HEK293 (cell line): Measurements from ENCODE around the gene ABR.

ENCODE experiments used
- CTCF ChIP-seq: fragments of 450-650 bp; formaldehyde crosslinking; IDR thresholded peaks from 2 replicates; pipeline ENCODE4 v1.5.1; 2016; ENCODE audit warnings: missing biosample characterization, missing genetic modification characterization
- GFI1B ChIP-seq: fragments of 450-650 bp; formaldehyde crosslinking; IDR thresholded peaks from 2 replicates; pipeline ENCODE4 v1.5.1; 2016; ENCODE audit warnings: missing biosample characterization, missing genetic modification characterization
- KLF10 ChIP-seq: fragments of 450-650 bp; IDR thresholded peaks from 2 replicates; pipeline ENCODE4 v1.5.1; 2018; ENCODE audit warnings: missing biosample characterization, mild to moderate bottlenecking, missing genetic modification characterization
- SP2 ChIP-seq: fragments of 450-650 bp; formaldehyde crosslinking; IDR thresholded peaks from 2 replicates; pipeline ENCODE4 v1.5.1; 2016; ENCODE audit warnings: missing biosample characterization, missing genetic modification characterization
- TSHZ1 ChIP-seq: fragments of 450-650 bp; formaldehyde crosslinking; IDR thresholded peaks from 2 replicates; pipeline ENCODE4 v1.5.1; 2016; ENCODE audit warnings: missing biosample characterization, missing genetic modification characterization, borderline replicate concordance
- ZBTB10 ChIP-seq: fragments of 450-650 bp; formaldehyde crosslinking; IDR thresholded peaks from 2 replicates; pipeline ENCODE4 v1.5.1; 2016; ENCODE audit warnings: missing biosample characterization, missing genetic modification characterization
- ZBTB8A ChIP-seq: fragments of 450-650 bp; formaldehyde crosslinking; IDR thresholded peaks from 2 replicates; pipeline ENCODE4 v1.5.1; 2016; ENCODE audit warnings: missing biosample characterization, missing genetic modification characterization
- ZNF132 ChIP-seq: fragments of 450-650 bp; formaldehyde crosslinking; IDR thresholded peaks from 2 replicates; pipeline ENCODE4 v1.5.1; 2017; ENCODE audit warnings: missing biosample characterization, missing genetic modification characterization, borderline replicate concordance
- ZNF133 ChIP-seq: fragments of 450-650 bp; formaldehyde crosslinking; IDR thresholded peaks from 2 replicates; pipeline ENCODE4 v1.5.1; 2016; ENCODE audit warnings: missing biosample characterization, missing genetic modification characterization
- ZNF155 ChIP-seq: fragments of 450-650 bp; formaldehyde crosslinking; IDR thresholded peaks from 2 replicates; pipeline ENCODE4 v1.5.1; 2016; ENCODE audit warnings: missing biosample characterization, missing genetic modification characterization
- ZNF175 ChIP-seq: fragments of 450-650 bp; formaldehyde crosslinking; IDR thresholded peaks from 2 replicates; pipeline ENCODE4 v1.5.1; 2016; ENCODE audit warnings: missing biosample characterization, missing genetic modification characterization
- ZNF184 ChIP-seq: fragments of 450-650 bp; IDR thresholded peaks from 2 replicates; pipeline ENCODE4 v1.5.1; 2018; ENCODE audit warnings: missing biosample characterization, mild to moderate bottlenecking, missing genetic modification characterization
- ZNF280D ChIP-seq: fragments of 450-650 bp; formaldehyde crosslinking; IDR thresholded peaks from 2 replicates; pipeline ENCODE4 v1.5.1; 2016; ENCODE audit warnings: missing biosample characterization, missing genetic modification characterization
- ZNF335 ChIP-seq: fragments of 450-650 bp; formaldehyde crosslinking; conservative IDR thresholded peaks from 2 replicates; pipeline ENCODE4 v1.5.1; 2016; ENCODE audit warnings: missing biosample characterization, missing genetic modification characterization
- ZNF398 ChIP-seq: fragments of 450-650 bp; formaldehyde crosslinking; IDR thresholded peaks from 2 replicates; pipeline ENCODE4 v1.5.1; 2017; ENCODE audit warnings: missing biosample characterization, missing genetic modification characterization
- ZNF548 ChIP-seq: fragments of 450-650 bp; formaldehyde crosslinking; IDR thresholded peaks from 2 replicates; pipeline ENCODE4 v1.5.1; 2016; ENCODE audit warnings: missing biosample characterization, missing genetic modification characterization
- ZNF571 ChIP-seq: fragments of 450-650 bp; formaldehyde crosslinking; IDR thresholded peaks from 2 replicates; pipeline ENCODE4 v1.5.0; 2017; ENCODE audit warnings: missing biosample characterization, missing genetic modification characterization
- ZNF585B ChIP-seq: fragments of 450-650 bp; formaldehyde crosslinking; IDR thresholded peaks from 2 replicates; pipeline ENCODE4 v1.5.1; 2016; ENCODE audit warnings: missing biosample characterization, missing genetic modification characterization
- ZNF623 ChIP-seq: fragments of 450-650 bp; formaldehyde crosslinking; IDR thresholded peaks from 2 replicates; pipeline ENCODE4 v1.5.1; 2016; ENCODE audit warnings: missing biosample characterization, missing genetic modification characterization
- ZNF639 ChIP-seq: fragments of 450-650 bp; formaldehyde crosslinking; IDR thresholded peaks from 2 replicates; pipeline ENCODE4 v1.5.1; 2016; ENCODE audit warnings: missing biosample characterization, missing genetic modification characterization
- ZSCAN16 ChIP-seq: fragments of 450-650 bp; formaldehyde crosslinking; IDR thresholded peaks from 2 replicates; pipeline ENCODE4 v1.5.1; 2016; ENCODE audit warnings: missing biosample characterization, missing genetic modification characterization
- ZSCAN5A ChIP-seq: fragments of 450-650 bp; formaldehyde crosslinking; IDR thresholded peaks from 2 replicates; pipeline ENCODE4 v1.5.1; 2016; ENCODE audit warnings: missing biosample characterization, missing genetic modification characterization

ABR gene

GRCh38 chr17:1229349-1229899 lies 49.6 kb upstream of the ABR start (continued):
- no peak for TF ChIP-seq TSHZ1 (tag by site-specific recombination)
- no peak for TF ChIP-seq ZNF623 (tag by site-specific recombination)
- TF ChIP-seq ZNF548 (tag by site-specific recombination) = no peak
- TF ChIP-seq KLF10 (tag by site-specific recombination) = 0 out of 2 replicates have a peak, but pooled peaks have one; percentile 9
- no peak for TF ChIP-seq ZNF571 (tag by site-specific recombination)
- TF ChIP-seq CTCF (tag by site-specific recombination) = no peak
- TF ChIP-seq ZNF280D (tag by site-specific recombination) = no peak
- TF ChIP-seq SP2 (tag by site-specific recombination) = peak; percentile 68
- TF ChIP-seq ZBTB8A (tag by site-specific recombination) = no peak
- TF ChIP-seq ZNF155 (tag by site-specific recombination) = no peak
- TF ChIP-seq ZNF639 (tag by site-specific recombination) = no peak
- TF ChIP-seq ZNF398 (tag by site-specific recombination) = peak; percentile 93
- TF ChIP-seq ZNF133 = no peak
- TF ChIP-seq ZSCAN16 (tag by site-specific recombination) = no peak
- no peak for TF ChIP-seq ZNF132
- TF ChIP-seq ZNF335 = peak; percentile 51; the same call in 1 of the 2 replicates
- TF ChIP-seq ZNF184 = no peak
- TF ChIP-seq GFI1B = no peak
- no peak for TF ChIP-seq ZNF175
- TF ChIP-seq ZNF585B (tag by site-specific recombination) = no peak
- TF ChIP-seq ZBTB10 (tag by site-specific recombination) = no peak
- TF ChIP-seq ZSCAN5A (tag by site-specific recombination) = 0 out of 2 replicates have a peak, but pooled peaks have one; percentile 38
